Measurements from ENCODE around the gene CACTIN.
"Not testable (repeated sequence)": the region's sequence is repeated elsewhere in the genome, so short reads cannot be mapped to it uniquely, and the experiment has no call there.

Gene CACTIN

DNA sequence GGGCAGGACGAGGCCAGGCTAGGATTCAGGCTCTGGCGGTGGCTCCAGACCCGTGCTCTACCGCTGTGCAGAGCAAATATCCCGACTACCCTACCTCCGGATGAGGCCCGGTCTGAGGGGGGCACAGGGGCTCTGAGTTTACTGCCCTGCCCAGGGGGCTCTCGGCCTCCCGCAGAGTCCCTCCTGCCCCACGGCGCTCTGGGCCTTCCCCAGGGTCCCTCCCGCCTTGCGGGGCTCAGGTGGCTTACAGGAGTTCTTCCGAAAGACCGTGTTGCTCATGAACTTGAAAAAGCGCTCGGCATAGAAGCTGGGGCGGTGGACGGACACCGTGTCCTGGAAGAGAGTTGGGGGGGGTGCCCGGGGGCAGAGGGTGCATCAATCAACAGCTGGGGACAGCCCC lies 19.1 kb upstream of the CACTIN start:
- no peak for DNase-seq

DNA sequence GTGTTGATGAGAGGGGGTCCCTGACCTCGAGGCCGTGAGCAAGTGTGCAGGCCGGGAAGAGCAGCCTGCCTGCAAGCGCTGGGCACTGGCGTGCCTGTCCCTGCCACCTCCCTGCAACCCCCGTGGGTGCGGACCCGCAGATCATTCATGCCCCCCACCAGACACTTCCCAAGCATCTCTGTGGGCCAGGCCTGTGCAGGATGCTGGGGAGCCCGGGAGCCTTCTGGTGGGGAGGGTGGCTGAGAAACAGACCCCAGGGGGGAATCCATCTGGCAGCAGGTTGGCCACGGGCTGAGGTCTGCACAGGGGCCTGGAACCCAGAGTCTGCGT lies 18.4 kb upstream of the CACTIN start:
- DNase-seq = no peak

DNA sequence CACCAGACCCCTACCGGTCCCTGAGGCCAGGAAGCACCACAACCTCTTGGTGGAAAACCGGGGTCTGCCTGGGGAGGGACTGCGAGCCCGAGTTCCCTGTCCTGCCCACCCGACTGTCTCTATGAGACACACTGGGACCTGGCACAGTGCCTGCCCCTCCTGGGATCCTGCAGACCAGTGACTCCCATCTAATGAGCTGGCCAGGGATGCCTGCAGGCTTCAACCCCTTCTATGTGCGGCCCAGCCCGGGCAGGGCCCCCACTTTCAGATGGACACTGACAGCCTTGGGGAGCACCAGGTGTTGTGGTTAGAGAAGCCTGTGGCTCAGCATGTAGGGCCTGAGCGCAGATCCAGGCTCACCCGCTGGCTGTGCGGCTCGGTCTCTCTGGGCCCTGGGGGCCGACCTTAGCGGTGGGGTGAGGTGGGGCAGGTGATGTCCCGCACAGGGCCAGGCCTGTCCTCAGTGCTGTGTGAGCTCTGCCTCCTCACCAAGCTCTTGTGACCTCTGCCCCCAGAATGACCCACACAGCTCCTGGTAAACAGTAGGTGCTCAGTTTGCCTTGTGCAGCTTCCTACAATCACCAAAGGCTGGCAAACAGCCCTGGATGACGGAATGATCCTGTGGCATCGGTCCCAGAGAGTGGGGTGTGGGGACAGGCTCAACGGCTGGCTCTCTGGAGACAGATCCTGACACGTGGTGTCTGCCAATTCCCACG lies 17.9 kb upstream of the CACTIN start:
- DNase-seq = no peak

DNA sequence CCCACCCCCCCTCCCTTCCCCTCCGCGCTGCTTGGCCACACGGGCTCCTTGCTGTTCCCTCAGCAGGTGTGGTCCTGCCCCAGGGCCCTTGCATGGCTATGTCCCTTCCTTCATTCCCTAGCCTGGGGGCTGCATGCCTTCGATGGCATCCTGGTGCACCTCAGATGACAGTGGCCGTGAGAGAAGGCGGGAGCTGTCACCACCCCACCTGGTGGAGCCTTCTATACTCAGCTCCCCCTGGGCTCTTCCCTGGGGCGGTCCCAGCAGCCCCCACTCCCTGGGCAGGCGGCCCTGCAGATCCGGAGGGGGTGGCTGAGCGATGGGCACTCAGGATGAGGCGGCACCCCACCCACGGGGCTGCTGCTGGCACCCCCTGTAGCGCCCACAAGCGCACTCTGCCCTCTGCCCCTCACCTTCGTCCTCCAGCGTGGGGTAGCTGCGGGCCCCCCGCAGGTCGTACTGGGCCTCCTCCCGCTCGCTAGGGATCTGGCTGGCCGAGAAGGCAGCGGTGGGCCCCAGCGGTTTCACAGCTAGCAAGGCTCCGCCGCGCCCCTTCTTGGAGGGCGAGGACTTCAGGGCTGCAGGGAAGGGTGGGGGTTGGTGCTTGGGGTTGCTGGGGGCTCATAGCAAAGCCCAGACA lies 17.2 kb upstream of the CACTIN start:
- no peak for DNase-seq

DNA sequence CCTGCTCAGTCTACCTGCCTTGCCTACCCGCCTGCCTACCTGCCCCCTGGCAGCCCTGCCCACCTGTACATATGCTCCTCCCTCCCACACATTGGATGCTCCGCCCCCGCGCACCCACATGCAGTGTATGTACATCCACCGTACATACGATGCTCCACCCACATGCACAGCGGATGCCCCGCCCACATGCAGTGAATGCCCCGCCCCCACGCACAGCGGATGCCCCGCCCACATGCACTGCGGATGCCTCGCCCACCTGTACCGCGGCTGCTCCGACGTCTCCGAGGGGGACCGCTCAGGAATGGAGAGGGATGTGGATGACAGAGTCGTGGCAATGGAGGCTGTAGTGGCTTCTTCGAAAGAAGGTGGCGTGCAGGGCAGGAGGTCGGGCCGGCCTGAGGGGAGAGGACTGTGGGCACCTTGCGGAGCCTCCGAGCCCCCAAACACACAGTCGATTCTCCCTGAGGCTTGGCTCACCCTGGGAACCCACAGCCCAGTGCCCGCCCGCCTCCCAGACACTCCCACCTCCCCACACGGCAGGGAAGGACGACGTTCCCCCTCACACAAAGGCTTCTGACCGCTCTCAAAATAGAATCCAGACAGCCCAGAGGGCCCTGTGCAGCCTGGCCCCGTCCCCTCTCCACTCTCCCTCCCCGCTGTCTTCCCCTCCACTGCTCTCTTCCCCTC lies 16.5 kb upstream of the CACTIN start:
- no peak for DNase-seq

DNA sequence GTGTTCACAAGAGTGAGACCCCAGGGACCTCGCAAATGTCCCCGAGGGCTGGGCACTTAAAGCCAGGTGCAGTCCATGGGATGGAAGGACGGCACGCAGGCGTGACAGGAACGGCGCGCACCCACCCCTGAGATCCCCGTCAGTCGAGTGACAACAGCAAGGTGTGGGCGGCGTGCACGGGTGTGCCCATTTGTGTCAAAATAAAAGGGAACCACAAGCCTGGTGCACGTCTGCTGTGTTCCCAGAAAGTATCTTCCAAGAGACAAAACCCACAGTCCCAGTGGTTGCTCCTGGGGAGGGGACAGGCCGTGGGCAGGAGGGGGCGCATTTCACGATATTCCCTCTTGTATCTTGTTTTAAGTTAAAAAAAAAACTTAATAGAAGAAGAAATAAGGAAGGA lies 15.7 kb upstream of the CACTIN start:
- no peak for DNase-seq

DNA sequence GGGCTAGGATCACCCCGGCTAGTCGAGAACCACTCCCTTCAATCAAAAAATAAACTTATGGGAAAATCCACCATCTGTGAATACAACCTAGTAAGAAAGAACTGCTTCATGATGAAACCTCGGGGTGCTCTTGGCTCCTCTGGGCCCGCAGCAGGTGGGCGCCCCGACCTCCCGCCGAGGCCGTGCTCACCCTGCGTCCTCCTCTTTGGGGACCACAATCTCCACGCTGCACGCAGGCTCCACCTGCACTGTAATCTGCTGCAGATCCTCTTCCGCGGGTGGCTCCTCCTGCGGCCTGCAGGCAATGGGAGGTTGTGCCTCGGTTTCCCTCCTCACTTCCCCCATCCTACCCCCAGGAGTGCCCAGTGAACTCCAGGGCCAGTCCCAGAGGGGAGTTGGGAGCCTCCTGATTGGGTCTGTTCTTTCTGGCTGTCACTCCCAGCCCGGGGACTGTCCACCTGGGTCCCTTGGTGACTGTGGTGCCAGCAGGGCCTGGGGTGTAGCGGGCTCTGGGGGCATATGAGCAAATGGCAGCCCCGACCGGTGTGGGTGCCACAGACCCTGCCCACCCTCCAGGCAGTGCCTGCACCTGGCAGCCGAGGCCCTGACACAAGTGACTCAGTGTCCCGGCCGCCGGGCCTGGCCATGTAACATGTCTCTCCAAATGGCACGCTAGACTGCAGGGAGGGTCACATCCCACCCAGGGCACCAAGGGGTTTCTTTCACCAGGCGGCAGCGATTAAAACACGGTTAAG lies 15.1 kb upstream of the CACTIN start:
- no peak for DNase-seq

DNA sequence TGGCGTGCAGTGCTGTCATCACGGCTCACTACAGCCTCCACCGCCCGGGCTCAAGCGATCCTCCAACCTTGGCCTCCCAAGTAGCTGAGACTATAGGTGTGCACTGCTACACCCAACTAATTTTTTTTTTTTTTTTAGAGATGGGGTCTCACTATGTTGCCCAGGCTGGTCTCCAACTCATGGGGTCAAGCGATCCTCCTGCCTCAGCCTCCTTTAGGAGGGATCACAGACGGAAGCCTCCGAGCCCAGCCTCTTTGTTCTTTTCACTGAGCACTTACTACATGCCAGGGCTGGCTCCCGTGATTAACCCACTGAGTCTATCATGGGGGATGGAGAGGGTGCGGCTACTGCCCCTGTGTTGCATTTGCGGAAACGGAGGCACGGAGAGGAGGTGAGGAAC lies 12.9 kb upstream of the CACTIN start:
- DNase-seq = no peak

DNA sequence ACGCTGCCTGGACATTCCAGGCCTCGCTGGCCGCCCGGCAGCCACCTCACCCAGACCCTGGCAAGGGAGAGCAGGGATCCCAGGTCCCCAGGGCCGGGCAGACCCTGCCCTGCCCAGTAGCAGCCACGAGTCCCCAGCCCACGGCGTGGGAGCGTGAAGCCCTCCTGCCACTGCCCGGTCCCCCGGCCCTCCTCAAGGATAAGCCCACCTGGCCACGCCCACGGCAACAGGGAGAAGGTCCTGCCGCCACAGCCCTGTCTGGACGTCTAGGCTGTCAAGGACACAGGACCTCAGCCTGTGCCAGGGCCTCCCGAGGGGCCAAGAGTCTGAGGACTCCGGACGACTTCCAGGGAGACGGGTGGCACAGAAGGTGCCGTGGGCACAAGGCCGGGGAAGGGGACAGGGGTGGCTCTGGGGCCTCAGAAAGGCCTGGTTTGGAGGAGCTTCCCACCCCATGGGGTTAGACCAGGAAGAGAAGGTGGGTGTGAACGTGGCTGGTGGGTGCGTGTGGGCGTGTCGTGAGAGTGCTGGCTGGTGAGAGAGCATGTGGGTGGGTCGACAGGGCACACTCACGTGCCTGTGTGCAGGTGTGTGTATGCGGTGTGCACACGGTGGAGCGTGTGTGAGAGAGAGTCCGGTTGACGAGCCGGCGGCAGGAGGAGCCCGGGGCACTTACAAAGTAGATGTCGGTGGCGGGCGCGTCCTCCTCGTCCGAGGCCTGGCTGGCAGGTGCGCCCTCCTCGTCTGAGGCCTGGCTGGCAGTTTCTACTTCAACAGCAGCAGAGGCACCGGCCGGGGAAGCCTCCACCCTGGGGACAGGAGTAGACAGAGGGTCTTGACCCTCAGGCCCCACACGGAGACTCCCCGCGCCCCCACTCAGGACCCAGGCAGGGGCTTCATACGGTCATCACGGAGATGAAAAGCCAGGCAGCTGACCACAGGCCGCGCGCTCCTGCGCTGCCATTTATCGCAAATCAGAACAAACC lies 11.9 kb upstream of the CACTIN start:
- DNase-seq = no peak

DNA sequence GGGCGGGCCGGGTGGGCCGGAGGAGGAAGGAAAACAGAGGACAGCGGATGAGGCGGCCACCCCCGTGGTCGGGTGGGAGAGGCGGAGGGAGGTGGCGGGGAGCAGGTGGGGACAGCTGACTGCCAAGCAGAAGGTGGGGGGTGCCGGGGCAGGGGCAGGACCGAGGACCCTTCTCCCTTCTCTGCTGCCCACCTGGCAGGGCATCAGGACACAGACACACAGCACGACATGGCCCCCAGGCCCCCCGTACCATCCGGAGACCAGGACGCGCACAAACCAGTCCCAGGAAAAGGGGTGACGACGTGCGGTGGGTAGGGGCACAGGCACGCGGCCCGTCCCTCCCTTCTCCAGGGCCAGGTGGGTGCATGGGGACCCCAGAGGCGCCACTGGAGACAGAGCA lies 11.0 kb upstream of the CACTIN start:
- DNase-seq = no peak

DNA sequence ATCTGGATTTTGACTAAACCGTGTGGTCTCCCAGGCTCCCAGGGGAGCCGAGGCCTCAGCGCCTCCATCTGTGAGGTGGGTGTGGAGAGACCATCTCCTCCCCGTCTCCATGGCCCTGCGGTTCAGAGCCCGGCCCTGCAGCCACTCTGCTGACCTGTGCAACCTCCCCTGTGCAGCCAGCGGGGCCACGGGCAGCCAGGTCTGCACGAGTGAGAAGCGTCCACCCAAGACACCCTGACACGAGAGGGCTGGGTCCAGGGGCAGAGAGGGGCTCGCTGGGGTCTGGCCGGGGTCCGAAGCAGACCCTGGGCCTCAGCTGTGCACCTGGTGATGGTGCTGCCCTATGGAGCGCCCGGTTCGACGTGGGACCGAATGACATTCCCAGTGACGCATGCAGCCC lies 10.4 kb upstream of the CACTIN start:
- DNase-seq = no peak

DNA sequence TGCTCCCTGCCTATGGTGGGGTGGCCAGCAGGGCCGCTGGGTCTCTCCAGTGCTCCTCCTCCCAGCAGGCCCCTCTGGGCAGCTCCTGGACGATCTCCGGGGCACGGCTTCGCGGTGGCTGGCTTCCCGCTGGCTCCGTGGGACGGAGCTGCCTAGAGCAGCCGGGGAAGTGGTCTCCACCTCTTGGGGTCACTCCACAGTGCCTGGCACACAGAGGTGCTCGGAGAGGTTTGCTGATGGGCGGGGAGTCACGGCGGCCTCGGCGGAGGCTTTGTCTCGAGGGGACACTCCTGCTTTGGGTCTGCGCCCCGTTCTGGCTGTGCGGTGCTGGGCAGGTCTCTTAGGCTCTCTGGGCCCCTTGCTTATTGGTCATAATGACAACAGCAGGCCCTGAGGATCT lies 9.9 kb upstream of the CACTIN start:
- DNase-seq = no peak

DNA sequence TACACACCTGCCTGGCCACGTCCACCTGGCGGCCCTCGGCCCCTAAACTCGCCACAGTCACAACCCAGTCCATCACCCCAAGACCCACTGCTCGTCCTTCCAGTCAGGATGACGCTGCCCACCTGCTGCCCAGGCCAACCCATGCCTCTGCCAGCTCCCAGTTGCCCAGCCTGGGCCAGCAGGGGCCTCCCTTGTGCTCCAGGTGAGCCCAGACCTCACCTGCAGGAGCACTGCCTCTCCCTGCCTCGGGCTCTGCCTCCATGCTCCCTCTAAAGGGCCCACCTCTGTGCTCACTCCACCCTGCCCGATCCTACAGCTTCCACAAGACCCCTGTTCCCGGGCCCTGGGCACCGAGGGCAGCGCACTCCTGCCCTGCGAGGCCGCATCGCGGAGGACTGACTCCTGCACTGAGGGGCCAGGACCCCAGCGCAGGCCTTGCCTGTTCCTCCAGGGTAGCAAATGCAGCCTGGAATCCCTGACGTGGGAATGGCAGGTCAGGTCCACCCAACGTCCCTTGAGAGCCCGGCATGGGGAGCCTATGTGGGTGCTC lies 8.0 kb upstream of the CACTIN start:
- DNase-seq = no peak

DNA sequence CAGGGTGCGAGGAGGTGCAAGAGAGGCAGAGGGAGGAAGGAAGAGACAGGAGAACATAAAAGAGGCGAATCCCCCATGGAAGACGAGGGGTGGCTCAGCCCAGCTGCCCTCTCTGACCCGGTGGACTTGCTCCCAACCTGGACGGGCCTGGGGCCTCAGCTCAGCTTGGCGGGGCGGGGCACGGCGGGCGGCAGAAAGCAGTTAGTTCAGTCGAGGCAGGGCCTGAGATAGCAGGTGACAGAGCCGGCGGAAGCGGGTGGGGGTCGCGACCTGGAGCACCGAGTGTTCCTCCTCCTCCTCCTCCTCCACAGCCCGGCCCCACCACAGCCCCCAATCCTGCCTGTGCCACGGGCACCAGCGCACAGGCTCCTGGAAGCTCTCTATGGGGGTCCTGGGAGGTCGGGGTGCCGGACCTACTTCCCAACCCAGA lies 7.0 kb upstream of the CACTIN start:
- DNase-seq = no peak

DNA sequence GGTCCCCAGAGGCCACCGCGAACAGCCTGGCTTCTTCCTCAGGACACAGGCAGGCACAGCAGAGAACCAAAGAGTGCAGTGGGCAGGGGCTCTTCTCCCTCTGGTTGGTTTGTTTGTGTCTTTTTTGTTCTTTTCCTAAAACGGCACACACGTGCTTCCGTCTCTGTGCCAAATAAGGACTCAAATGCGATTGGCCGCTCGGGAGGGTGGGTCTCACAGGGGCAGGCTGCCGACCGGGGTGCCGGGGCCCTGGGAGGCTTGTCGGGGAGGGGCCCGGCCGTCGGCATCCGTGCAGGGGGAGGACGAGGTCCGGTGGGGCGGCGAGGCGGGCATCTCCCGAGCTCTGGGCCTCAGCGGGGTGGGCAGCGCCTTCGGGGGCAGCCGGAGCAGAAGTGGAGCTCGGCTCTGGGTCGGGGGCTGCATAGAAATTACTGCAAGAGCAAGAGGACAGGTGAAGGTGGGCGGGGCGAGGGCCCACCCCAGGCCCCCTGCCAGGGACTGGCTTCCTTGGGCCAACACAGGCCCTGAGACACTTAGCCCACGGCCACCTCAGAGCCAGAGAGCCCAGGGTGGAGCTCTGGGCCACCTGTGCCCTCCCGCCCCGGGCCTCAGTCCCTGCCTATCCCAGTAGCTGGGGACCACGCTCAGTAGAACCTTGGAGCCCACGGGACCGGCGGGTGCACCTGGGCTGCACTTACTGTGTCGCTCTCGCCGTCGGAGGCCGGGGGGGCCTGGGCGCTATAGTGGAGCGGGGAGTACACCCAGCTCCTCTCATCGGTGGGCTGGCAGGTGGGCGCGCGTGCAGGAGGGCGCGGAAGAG lies 6.4 kb upstream of the CACTIN start:
- no peak for DNase-seq

DNA sequence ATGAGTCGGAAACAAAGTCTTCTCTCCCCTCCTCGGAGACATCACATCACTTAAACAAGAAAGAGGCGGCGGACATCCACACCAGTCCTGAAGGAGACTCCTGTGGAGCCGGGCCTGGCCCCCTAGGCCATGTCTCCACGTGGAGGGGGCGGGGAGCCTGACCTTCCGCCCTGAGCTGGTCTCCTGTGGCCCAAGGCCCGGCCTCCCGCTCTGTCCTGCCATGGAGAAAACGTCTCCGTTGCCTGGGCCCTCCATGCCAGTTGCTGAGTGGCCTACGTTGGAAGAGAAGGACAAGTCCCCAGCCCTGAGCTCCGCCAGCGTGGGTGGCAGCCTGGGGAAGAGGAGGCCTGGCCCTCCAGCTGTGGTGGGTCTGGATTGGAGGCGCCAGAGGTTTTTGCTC lies 5.5 kb upstream of the CACTIN start:
- no peak for DNase-seq

DNA sequence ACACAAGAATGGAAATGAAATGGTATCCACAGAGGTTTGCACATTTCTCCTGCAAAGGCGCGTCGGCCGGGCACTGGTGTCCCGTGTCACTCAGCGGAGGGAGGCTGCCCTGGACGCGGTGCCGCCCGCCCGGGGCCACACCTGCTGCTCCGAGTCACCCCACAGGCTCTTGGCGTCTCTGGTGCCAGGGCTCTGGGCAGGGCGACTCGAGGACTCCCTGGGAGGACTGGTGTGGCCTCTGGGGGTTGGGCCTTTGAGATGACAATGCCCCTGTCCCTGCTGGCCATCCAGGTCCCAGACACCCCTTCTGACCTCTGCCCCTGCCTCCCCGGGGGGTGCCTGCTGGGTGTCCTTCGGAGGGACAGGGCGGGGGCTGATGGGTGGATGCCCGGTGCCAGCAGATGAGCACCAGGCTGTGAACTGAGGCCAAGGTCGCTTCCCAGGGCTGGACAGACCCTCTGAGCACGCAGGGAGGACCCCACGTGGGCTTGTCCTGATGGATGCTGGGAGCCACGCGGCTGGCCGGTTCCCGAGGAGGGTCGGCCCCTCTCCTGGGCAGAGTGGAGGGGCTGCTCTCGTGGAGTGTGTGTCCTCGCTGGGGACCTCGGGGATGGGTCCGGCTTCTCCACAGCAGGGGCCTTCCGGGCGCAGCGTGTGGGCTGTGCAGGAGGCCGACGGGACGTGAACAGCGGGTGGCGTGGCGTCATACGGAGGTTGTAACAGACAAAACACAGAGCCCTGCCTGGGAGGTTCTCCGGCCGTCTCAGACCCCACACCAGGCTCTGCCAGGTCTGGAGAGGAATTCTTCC lies 4.7 kb upstream of the CACTIN start:
- DNase-seq = no peak

DNA sequence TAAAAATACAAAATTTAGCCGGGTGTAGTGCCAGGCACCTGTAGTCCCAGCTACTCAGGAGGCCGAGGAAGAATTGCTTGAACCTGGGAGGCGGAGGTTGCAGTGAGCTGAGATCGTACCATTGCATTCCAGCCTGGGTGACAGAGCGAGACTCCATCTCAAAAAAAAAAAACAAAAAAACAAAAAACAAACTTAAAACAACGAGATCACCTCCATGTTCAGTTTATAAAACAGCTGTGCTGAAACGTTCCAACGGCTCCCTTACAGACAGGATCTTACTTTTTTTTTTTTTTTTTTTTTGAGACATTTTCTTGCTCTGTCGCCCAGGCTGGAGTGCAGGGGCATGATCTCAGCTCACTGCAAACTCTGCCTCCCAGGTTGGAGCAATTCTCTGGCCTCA lies 2.2 kb upstream of the CACTIN start:
- not testable (repeated sequence) for DNase-seq

DNA sequence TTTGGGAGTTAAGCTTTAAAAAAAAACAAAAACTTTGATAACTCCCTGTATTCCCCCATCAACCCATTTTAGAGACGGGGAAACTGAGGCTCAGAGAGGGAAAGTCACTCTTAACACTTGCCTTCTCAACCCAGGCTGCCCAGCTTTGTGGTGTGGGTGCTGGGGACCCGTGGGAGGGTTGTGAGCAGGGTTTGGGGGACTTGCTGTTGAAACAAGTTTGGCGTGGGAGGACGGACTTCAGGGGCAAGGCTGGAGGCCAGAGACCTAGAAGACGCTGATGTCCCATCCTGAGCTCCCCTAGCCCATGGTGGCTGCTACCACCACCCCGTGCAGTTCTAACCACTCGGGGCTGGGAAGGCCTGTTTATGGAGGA lies 747 bp upstream of the CACTIN start:
- DNase-seq = no peak

DNA sequence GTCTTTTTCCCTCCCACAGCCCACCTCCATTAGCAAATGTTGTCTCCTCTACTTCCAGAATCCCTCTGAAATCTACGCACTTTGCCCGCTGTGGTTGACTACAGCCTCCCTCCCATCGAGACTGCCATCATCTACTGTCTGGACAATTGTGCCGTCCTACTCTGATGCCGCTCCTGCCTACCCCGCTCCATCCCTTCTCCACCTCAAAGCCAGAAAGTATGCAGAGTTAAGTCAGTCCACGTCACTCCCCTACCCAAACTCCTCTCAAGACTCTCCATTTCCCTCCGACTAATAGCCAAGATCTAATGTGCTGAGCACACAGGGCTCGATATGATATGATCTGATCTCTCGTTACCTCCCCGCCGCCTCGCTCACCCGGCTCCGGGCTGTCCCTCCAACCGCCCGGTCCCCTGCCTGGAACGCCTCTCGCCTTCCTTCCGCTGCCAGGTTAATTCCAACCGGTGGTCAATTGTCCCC lies 556 bp downstream of the CACTIN start:
- no peak for DNase-seq

All from NCI-H1930 (cell line).